AG20443 (cell line): Measurements from ENCODE around the gene ECSIT.

Source experiments
- DNase-seq: peaks from one replicate; pipeline ENCODE4 v3.0.0; 2012; ENCODE audit warnings: low spot score, mixed read lengths

ECSIT gene

GRCh38 chr19:11549386-11549953 is 20.5 kb upstream of the ECSIT start:
- no peak for DNase-seq

- DNase-seq, result no peak
These were observed 19.2 kb upstream of the ECSIT start for GRCh38 chr19:11547929-11548700.

GRCh38 chr19:11541238-11541637 is 12.3 kb upstream of the ECSIT start:
- no peak for DNase-seq

- no peak for DNase-seq
These were observed 11.7 kb upstream of the ECSIT start for GRCh38 chr19:11540645-11541044.

- DNase-seq, result peak; percentile 74
These were observed 10.8 kb upstream of the ECSIT start for GRCh38 chr19:11539495-11540365.

GRCh38 chr19:11538232-11539036 is 9.5 kb upstream of the ECSIT start, which contains the start of gene CNN1:
Gene CNN1 (plus strand): TSS chr19:11538851. CDS start chr19:11538928, 77 bp downstream.
- peak; percentile 93 for DNase-seq

- peak; percentile 99 for DNase-seq
These were observed 7.1 kb upstream of the ECSIT start for GRCh38 chr19:11535792-11536595.

DNA sequence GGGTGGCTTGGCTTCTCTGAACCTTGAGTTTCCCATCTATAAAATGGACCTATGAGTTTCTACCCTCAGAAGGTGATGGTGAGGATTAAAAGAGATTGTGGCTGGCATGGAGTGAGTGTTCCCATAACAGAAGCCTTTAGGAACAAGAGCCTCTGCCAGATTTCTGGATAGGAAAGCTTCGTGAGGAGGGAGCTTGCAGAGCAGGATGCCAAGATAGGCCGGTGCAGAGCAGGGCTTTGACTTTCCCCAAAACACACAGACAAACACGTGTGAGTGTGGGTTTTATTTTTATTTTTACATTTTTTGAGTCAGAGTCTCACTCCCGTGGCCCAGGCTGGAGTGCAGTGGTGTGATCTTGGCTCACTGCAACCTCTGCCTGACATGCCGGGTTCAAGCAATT is 6.0 kb upstream of the ECSIT start:
- DNase-seq, result no peak

DNA sequence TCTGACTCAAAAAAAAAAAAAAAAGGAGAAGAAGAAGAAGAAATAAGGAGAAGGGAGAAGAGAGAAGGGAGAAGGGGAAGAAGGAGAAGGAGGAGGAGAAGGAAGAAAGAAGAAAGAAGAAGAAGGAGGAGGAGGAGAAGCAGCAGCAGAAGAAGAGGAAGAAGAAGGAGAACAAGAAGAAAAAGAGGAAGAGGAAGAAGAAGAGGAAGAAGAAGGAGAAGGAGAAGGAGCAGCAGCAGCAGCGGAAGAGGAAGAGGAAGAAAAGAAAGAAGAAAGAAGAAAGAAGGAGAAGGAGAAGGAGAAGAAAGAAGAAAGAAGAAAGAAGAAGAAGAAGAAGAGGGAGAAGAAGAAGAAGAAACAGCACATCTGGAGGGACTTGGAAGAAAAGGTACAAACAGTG is 5.6 kb upstream of the ECSIT start:
- DNase-seq, result no peak

- DNase-seq, result peak; percentile 58
These were observed 1.5 kb upstream of the ECSIT start for GRCh38 chr19:11530432-11530831.

DNA sequence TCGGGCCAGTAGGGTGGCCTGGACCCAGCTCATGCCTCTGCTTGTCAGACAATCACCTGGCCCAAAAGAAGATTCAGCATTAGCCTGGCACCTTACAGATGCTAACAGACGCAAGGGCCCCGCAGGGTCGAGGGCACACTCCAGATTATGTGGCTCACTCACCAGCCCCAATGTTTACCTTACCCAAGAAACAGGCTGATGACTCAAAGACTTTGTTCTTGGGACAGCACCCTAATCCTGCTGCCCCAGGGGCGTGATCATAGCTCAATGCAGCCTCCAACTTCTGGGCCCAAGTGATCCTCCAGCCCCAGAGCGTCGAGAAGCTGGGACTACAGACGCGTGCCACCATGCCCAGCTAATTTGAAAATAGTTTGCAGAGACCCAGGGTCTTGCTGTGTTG is 9.8 kb downstream of the ECSIT start:
- no peak for DNase-seq

DNA sequence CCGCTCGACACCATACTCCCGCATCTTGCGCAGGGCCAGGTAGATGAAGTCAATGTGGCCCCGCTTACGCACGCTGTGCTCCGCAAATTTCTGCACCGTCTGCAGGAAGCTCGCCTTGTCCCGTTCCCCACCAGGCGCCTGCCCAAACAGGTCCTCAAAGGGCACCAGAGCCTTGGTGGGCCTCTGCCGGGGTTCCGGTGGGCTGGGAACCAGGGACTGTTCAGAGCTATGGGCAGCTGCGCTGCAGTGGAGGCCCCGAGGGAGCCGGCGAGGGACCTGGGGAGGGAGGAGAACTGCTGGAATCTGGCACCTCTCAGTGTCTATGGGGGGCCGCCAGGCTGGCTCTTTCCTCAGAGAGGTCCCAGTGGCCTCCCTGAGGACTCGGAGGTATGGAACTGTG is 15.0 kb downstream of the ECSIT start:
- no peak for DNase-seq

DNA sequence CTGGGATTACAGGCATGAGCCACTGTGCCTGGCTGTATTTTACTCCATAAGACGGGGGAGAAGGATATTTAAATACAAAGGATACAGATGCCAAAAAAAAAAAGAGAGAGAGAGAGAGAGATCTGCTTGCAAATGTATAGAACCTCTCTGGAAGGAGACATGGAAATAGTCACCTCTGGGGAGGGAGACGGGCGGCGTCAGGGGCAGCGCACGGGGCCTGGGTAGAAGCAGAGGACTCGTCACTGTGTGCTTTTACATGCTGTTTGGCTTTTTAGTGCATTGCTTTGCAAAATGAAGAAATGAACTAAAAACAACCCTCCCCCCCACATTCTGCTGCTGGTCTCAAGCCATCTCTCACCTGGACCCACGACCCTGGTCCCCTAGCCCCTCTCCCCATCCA is 18.5 kb downstream of the ECSIT start:
- DNase-seq, result no peak

DNA sequence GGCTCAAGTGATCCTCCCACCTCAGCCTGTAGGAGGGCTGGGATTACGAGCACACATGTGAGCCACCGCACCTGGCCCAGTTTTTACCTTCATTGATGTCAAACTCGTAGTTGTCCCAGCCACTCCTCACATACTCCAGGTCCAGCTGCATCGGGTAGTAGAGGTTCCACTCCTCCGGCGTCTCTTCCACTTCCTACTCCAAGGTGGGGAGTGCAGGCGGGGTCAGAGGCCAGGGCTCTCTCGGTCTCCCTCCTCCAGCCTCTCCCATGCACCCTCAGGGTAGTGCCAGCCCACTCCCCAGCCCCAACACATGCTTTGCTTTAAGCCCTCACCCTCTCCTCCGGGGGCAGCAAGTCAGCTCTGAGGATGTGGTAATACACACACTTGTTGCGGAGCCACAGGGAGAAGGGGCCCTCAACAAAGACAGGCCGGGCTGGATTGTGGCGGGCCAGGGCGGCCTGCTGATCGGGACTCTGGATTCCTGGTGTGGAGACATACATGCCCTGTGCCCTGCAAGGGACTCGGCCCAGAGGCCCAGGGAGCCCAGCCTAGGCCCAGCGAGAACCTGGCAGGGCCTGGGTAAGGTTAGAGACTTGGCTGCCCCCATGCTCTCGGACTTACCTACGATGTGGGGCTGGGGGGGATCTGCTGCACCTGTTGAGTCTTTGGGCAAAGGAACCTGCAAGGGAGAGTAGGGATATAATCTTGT is 21.4 kb downstream of the ECSIT start:
- DNase-seq, result no peak

DNA sequence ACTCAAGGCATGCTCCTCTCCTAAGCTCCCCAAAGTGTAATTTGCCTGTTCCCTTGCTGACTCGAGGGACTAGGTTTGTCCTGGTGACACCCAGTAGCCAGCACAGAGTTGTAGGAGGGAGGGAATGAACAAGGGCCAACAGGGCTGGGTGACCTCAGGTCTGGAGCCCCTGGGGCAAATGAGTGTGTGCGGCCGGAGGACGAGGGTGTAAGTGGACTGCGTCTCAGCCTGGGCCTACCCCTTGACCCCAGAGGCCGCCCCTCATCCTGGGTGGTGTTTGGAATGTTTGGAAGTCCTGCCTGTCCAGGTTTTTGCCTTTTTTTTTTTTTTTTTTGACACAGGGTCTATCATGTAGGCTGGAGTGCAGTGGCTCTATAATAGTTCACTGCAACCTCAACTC is 22.0 kb downstream of the ECSIT start:
- DNase-seq, result no peak

DNA sequence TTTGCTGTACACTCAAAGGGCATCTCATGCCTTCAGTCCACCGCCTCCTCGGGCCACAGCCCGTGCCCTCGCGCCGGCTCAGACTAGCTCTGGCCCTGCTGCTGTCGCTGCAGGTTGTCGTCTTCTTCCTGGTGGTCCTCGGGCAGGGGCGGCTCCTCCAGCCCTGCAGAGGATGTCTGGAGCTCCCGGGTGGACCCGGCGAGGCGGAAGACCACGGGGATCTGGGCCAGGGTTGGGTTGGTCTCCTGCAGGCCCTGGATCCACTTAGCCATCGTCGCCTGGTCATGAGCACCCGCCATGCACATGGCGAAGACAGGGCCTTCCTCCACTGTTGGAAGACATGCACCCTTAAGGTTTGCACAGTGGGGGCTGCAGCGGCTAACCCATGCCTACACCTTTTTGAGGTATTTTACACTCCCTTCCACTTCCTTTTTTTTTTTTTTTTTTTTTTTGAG is 22.8 kb downstream of the ECSIT start:
- no peak for DNase-seq

GRCh38 chr19:11505504-11506100 is 23.3 kb downstream of the ECSIT start, which contains the start of gene ZNF653:
Gene ZNF653 (minus strand): TSS chr19:11505839. CDS start chr19:11505786, 53 bp downstream.
- peak; percentile 98 for DNase-seq

- peak; percentile 99 for DNase-seq
These were observed 23.9 kb downstream of the ECSIT start for GRCh38 chr19:11505032-11505503.

DNA sequence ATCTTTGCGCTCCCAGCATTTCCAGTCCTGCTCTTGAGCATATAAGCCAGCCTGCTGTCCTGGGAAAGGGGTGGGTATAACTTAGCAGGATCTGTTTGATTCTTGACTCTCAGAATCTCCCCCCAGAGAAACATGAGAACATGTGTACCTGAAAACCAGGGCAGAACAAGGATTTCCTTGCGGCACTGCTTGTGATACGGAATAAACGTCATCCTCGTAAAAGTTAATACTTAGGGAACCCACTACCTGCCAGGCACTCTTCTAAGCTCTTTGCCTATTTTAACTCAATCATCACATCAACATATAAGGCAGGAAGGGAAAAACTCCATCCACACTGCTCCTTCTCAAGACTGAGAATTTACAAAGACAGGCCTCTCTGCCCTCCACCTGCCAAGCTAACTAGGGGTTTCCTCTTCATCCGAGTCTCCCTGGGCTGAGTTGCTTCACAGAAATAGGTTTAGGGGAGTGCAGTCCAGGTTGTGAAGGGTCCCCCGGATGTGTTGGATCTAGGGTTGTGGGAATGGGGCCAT is 24.4 kb downstream of the ECSIT start:
- no peak for DNase-seq
